HEK293 (cell line): Measurements from ENCODE around the gene DCAF10.

ENCODE experiments used
- CTCF ChIA-PET: fragments of 350-600 bp; formaldehyde crosslinking; extraction: SDS; loops from one replicate; lab custom pipeline; 2021; ENCODE audit warnings: antibody characterized with exemption; lab: Yijun Ruan, JAX
- POLR2A ChIA-PET: fragments of 300-600 bp; formaldehyde crosslinking; extraction: SDS; loops from one replicate; lab custom pipeline; 2020; ENCODE audit warnings: antibody characterized with exemption, inconsistent platforms; lab: Yijun Ruan, JAX
- H3K27ac ChIP-seq: fragments of 200-500 bp; sonication (Bioruptor generic); 2 replicates; pipeline ENCODE4 v1.5.1; 2014; ENCODE audit warnings: low read depth, low read length, control low read depth, inconsistent platforms; ENCODE audit errors: extremely low read depth
- H3K36me3 ChIP-seq, 2 experiments: fragments of 200-500 bp in 1 of 2; sonication (Bioruptor generic) in 1 of 2; 1 replicate in 1 of 2; 2 replicates in 1 of 2; pipeline ENCODE4 v1.5.1; 2014 to 2017; ENCODE audit warnings: inconsistent platforms in 2 of 2, low read length in 2 of 2; ENCODE audit not compliant: control insufficient read depth in 2 of 2, insufficient read depth in 1 of 2
- H3K4me1 ChIP-seq: fragments of 200-500 bp; sonication (Bioruptor generic); 2 replicates; pipeline ENCODE4 v1.5.1; 2014; ENCODE audit warnings: mild to moderate bottlenecking, low read length, inconsistent platforms; ENCODE audit not compliant: control insufficient read depth, insufficient read depth
- H3K4me3 ChIP-seq: 2 replicates; pipeline ENCODE4 v1.5.1; 2011; ENCODE audit warnings: low read depth, mild to moderate bottlenecking, control low read depth, low read length, moderate library complexity
- H3K9me3 ChIP-seq: fragments of 200-500 bp; sonication (Bioruptor generic); 2 replicates; pipeline ENCODE4 v1.5.1; 2014; ENCODE audit warnings: low read depth, low read length, inconsistent platforms; ENCODE audit not compliant: control insufficient read depth, insufficient read depth
- AEBP2 ChIP-seq: fragments of 450-650 bp; formaldehyde crosslinking; IDR thresholded peaks from 2 replicates; pipeline ENCODE4 v1.5.1; 2016; ENCODE audit warnings: missing biosample characterization, missing genetic modification characterization, borderline replicate concordance
- GLIS2 ChIP-seq: fragments of 450-650 bp; formaldehyde crosslinking; IDR thresholded peaks from 2 replicates; pipeline ENCODE4 v1.5.1; 2016; ENCODE audit warnings: missing biosample characterization, missing genetic modification characterization
- PRDM2 ChIP-seq: fragments of 450-650 bp; formaldehyde crosslinking; IDR thresholded peaks from 2 replicates; pipeline ENCODE4 v1.5.1; 2016; ENCODE audit warnings: missing biosample characterization, missing genetic modification characterization, borderline replicate concordance
- SETDB1 ChIP-seq: IDR thresholded peaks from one replicate; pipeline ENCODE4 v1.6.1; 2017; ENCODE audit warnings: mild to moderate bottlenecking, low read length, moderate library complexity, mixed read lengths; ENCODE audit not compliant: insufficient read length
- YY1 ChIP-seq: fragments of 450-650 bp; formaldehyde crosslinking; IDR thresholded peaks from 2 replicates; pipeline ENCODE4 v1.5.1; 2018; ENCODE audit warnings: missing biosample characterization, missing genetic modification characterization
- ZBTB26 ChIP-seq: fragments of 450-650 bp; formaldehyde crosslinking; optimal IDR thresholded peaks from 2 replicates; pipeline ENCODE3; 2016; ENCODE audit warnings: missing biosample characterization, mild to moderate bottlenecking, missing genetic modification characterization
- ZEB2 ChIP-seq: fragments of 450-650 bp; formaldehyde crosslinking; IDR thresholded peaks from 2 replicates; pipeline ENCODE4 v1.5.1; 2016; ENCODE audit warnings: missing biosample characterization, missing genetic modification characterization
- ZNF214 ChIP-seq: fragments of 450-650 bp; formaldehyde crosslinking; IDR thresholded peaks from 2 replicates; pipeline ENCODE4 v1.5.1; 2017; ENCODE audit warnings: missing biosample characterization, mild to moderate bottlenecking, missing genetic modification characterization, borderline replicate concordance
- ZNF266 ChIP-seq: fragments of 450-650 bp; formaldehyde crosslinking; IDR thresholded peaks from 2 replicates; pipeline ENCODE4 v1.5.1; 2016; ENCODE audit warnings: missing biosample characterization, missing genetic modification characterization, low read depth
- ZNF311 ChIP-seq: fragments of 450-650 bp; formaldehyde crosslinking; IDR thresholded peaks from 2 replicates; pipeline ENCODE4 v1.5.1; 2017; ENCODE audit warnings: missing biosample characterization, missing genetic modification characterization, borderline replicate concordance
- ZNF623 ChIP-seq: fragments of 450-650 bp; formaldehyde crosslinking; IDR thresholded peaks from 2 replicates; pipeline ENCODE4 v1.5.1; 2016; ENCODE audit warnings: missing biosample characterization, missing genetic modification characterization
- ZNF707 ChIP-seq: fragments of 450-650 bp; formaldehyde crosslinking; IDR thresholded peaks from 2 replicates; pipeline ENCODE4 v1.5.1; 2016; ENCODE audit warnings: missing biosample characterization, missing genetic modification characterization
- ZNF843 ChIP-seq: fragments of 450-650 bp; formaldehyde crosslinking; IDR thresholded peaks from 2 replicates; pipeline ENCODE4 v1.5.1; 2016; ENCODE audit warnings: missing biosample characterization, missing genetic modification characterization

The DCAF10 gene

GRCh38 chr9:37836386-37836785 lies 35.8 kb downstream of the DCAF10 start:
- Histone ChIP-seq H3K36me3 (peaks cover 5 to 8% of the 10 kb centered on the region in 2 experiments; a peak in 2 of 3 replicates), H3K4me3 (no peak overlapping the region), H3K9me3 (no peaks in the 10 kb centered on the region), H3K4me1 (no peaks in the 10 kb centered on the region), H3K27ac (no peak overlapping the region)
- TF ChIP-seq GLIS2 (no peak), ZNF843 (tag by site-specific recombination) (no peak)
- POLR2A ChIA-PET, result no interaction called here
- CTCF ChIA-PET, result interaction anchor here (0.6 kb wide), 1 partner anchor 1310 kb away, joined by 3 read pairs; no protein-coding TSS in a partner anchor

GRCh38 chr9:37839496-37840461 lies 39.2 kb downstream of the DCAF10 start:
- ChIA-PET POLR2A (interaction anchor here (1.3 kb wide), 1 partner anchor 42 kb away, joined by 4 read pairs; no protein-coding TSS in a partner anchor), CTCF (interaction anchor here (0.7 to 2.0 kb wide), 2 partner anchors 19 to 363 kb away, joined by 3 to 8 read pairs; no protein-coding TSS in a partner anchor)
- no peak for TF ChIP-seq ZNF623
- TF ChIP-seq ZNF311 (tag by site-specific recombination), result no peak
- no peak for TF ChIP-seq ZEB2
- TF ChIP-seq SETDB1, result no peak
- TF ChIP-seq ZNF707 (tag by site-specific recombination), result no peak
- TF ChIP-seq ZBTB26, result no peak
- TF ChIP-seq ZNF266 (tag by site-specific recombination), result no peak
- TF ChIP-seq ZNF214 (tag by site-specific recombination), result no peak
- TF ChIP-seq PRDM2 (tag by site-specific recombination), result no peak
- TF ChIP-seq YY1 (tag by site-specific recombination), result no peak
- no peak for TF ChIP-seq AEBP2 (tag by site-specific recombination)
- Histone ChIP-seq H3K9me3 (no peaks in the 10 kb centered on the region), H3K4me3 (no peak overlapping the region), H3K36me3 (peaks cover 3 to 8% of the 10 kb centered on the region in 2 experiments), H3K27ac (no peak overlapping the region), H3K4me1 (no peaks in the 10 kb centered on the region)
